Stimulated activated CD4-positive, alpha-beta T cell treated with anti-CD3 and anti-CD28 coated beads, Interleukin-4, amount 100 ng/mL, for 48 hours (primary cell): ENCODE results near the gene ANXA2R.
A peak's percentile ranks its signal among the peaks of the same experiment; 100 is the strongest.
"Not testable (repeated sequence)": the region's sequence is repeated elsewhere in the genome, so short reads cannot be mapped to it uniquely, and the experiment has no call there.

Experiments
- DNase-seq, 2 donors: peaks; one replicate each; pipeline ENCODE4 v3.0.0-alpha.2; 2020; ENCODE audit warnings: low read depth in 2 of 2

Gene ANXA2R

GRCh38 chr5:43040287-43041098, at the start of gene ANXA2R:
Gene ANXA2R, minus strand, starts transcription at chr5:43040319. Its CDS starts 273 bp downstream, at chr5:43040046.
- peak; percentile 83 to 92 for DNase-seq

GRCh38 chr5:43086118-43086908, 46.2 kb upstream of the ANXA2R start:
- DNase-seq = not testable (repeated sequence)

- DNase-seq = no peak
Observed at GRCh38 chr5:43085453-43085852, 45.3 kb upstream of the ANXA2R start.

- DNase-seq = not testable (repeated sequence)
Observed at GRCh38 chr5:43084468-43084867, 44.3 kb upstream of the ANXA2R start.

- DNase-seq = not testable (repeated sequence)
Observed at GRCh38 chr5:43081345-43081744, 41.2 kb upstream of the ANXA2R start.

GRCh38 chr5:43078956-43079355, 38.8 kb upstream of the ANXA2R start:
- no peak for DNase-seq

- not testable (repeated sequence) for DNase-seq
Observed at GRCh38 chr5:43077446-43078191, 37.5 kb upstream of the ANXA2R start.

- DNase-seq = no peak
Observed at GRCh38 chr5:43075319-43076293, 35.5 kb upstream of the ANXA2R start.

- DNase-seq = no peak
Observed at GRCh38 chr5:43074987-43075318, 34.8 kb upstream of the ANXA2R start.

- peak; percentile 15 to 32 for DNase-seq
Observed at GRCh38 chr5:43073597-43074546, 33.8 kb upstream of the ANXA2R start.

- not testable (repeated sequence) for DNase-seq
Observed at GRCh38 chr5:43069401-43069720, 29.2 kb upstream of the ANXA2R start.

- DNase-seq = no peak
Observed at GRCh38 chr5:43068037-43068436, 27.9 kb upstream of the ANXA2R start.

- peak; percentile 81 to 84 for DNase-seq
Observed at GRCh38 chr5:43066799-43067741, 27.0 kb upstream of the ANXA2R start.

GRCh38 chr5:43065948-43066798, 26.1 kb upstream of the ANXA2R start:
- peak; percentile 56 to 57 for DNase-seq

- DNase-seq = no peak
Observed at GRCh38 chr5:43065387-43065947, 25.3 kb upstream of the ANXA2R start.

GRCh38 chr5:43063721-43064171, 23.6 kb upstream of the ANXA2R start:
- DNase-seq = no peak

GRCh38 chr5:43061352-43062075, 21.4 kb upstream of the ANXA2R start:
- DNase-seq = no peak
